Measurements from ENCODE around the gene GOLPH3L. TPM values are rescaled to one million over a fixed set of nuclear protein-coding genes. Genes with fewer than 3 reads are reported as not detected.

The GOLPH3L gene
- total RNA-seq, 1 donor, result 17.7 TPM

- no peak overlapping the region for H3K4me3 ChIP-seq (ENCODE audit: low read depth, low read length)
- TF ChIP-seq CTCF (IDR thresholded peaks at IDR 0.05; ENCODE audit: insufficient read depth, low read depth, low read length), result no peak
- DNase-seq (ENCODE audit: low read depth), result no peak
These were observed 8.2 kb downstream of the GOLPH3L start for GRCh38 chr1:150688763-150689162.

GRCh38 chr1:150686275-150686674, 10.7 kb downstream of the GOLPH3L start:
- H3K4me3 ChIP-seq (ENCODE audit: low read depth, low read length), result no peak overlapping the region
- no peak for DNase-seq (ENCODE audit: low read depth)
- no peak for TF ChIP-seq CTCF (IDR thresholded peaks at IDR 0.05; ENCODE audit: insufficient read depth, low read depth, low read length)

- no peak for TF ChIP-seq CTCF (IDR thresholded peaks at IDR 0.05; ENCODE audit: insufficient read depth, low read depth, low read length)
- DNase-seq (ENCODE audit: low read depth), result no peak
- H3K4me3 ChIP-seq (ENCODE audit: low read depth, low read length), result no peak overlapping the region
These were observed 13.0 kb downstream of the GOLPH3L start for GRCh38 chr1:150683914-150684313.

GRCh38 chr1:150678988-150679387, 18.0 kb downstream of the GOLPH3L start:
- no peak for TF ChIP-seq CTCF (IDR thresholded peaks at IDR 0.05; ENCODE audit: insufficient read depth, low read depth, low read length)
- no peak overlapping the region for H3K4me3 ChIP-seq (ENCODE audit: low read depth, low read length)
- no peak for DNase-seq (ENCODE audit: low read depth)

- H3K4me3 ChIP-seq (ENCODE audit: low read depth, low read length), result no peak overlapping the region
- DNase-seq (ENCODE audit: low read depth), result no peak
- no peak for TF ChIP-seq CTCF (IDR thresholded peaks at IDR 0.05; ENCODE audit: insufficient read depth, low read depth, low read length)
These were observed 22.1 kb downstream of the GOLPH3L start for GRCh38 chr1:150674881-150675280.

GRCh38 chr1:150663321-150663720, 33.6 kb downstream of the GOLPH3L start:
- no peak for TF ChIP-seq CTCF (IDR thresholded peaks at IDR 0.05; ENCODE audit: insufficient read depth, low read depth, low read length)
- no peak for DNase-seq (ENCODE audit: low read depth)
- H3K4me3 ChIP-seq (ENCODE audit: low read depth, low read length), result no peak overlapping the region

GRCh38 chr1:150662811-150663210, 34.1 kb downstream of the GOLPH3L start:
- TF ChIP-seq CTCF (IDR thresholded peaks at IDR 0.05; ENCODE audit: insufficient read depth, low read depth, low read length), result no peak
- DNase-seq (ENCODE audit: low read depth), result no peak

More at GRCh38 chr1:150662811-150663210, 34.1 kb downstream of the GOLPH3L start:
- H3K4me3 ChIP-seq (ENCODE audit: low read depth, low read length), result no peak overlapping the region

Data from fibroblast of villous mesenchyme (primary cell).